IPS-NIHi7 (cell line): ENCODE measurements around the gene SESTD1.
"Not testable (repeated sequence)": the region's sequence is repeated elsewhere in the genome, so short reads cannot be mapped to it uniquely, and the experiment has no call there.

ENCODE experiments used
- DNase-seq: peaks from one replicate; pipeline ENCODE4 v3.0.0; 2012; ENCODE audit warnings: mixed read lengths; ENCODE audit errors: extremely low spot score

SESTD1 gene

GRCh38 chr2:179106342-179106675 lies 158.3 kb downstream of the SESTD1 start:
- no peak for DNase-seq

- no peak for DNase-seq
Measured at GRCh38 chr2:179104736-179105135, 159.9 kb downstream of the SESTD1 start.

- DNase-seq, result no peak
Measured at GRCh38 chr2:179098080-179098689, 166.4 kb downstream of the SESTD1 start.

- DNase-seq, result no peak
Measured at GRCh38 chr2:179097131-179097530, 167.5 kb downstream of the SESTD1 start.

GRCh38 chr2:179096090-179096489 lies 168.5 kb downstream of the SESTD1 start:
- no peak for DNase-seq

GRCh38 chr2:179092912-179093311 lies 171.7 kb downstream of the SESTD1 start:
- not testable (repeated sequence) for DNase-seq

GRCh38 chr2:179082697-179083096 lies 181.9 kb downstream of the SESTD1 start:
- no peak for DNase-seq

GRCh38 chr2:179081954-179082353 lies 182.7 kb downstream of the SESTD1 start:
- no peak for DNase-seq

GRCh38 chr2:179072527-179072926 lies 192.1 kb downstream of the SESTD1 start:
- DNase-seq, result no peak

GRCh38 chr2:179071810-179072355 lies 192.7 kb downstream of the SESTD1 start:
- DNase-seq, result peak; percentile 4

GRCh38 chr2:179070895-179071294 lies 193.7 kb downstream of the SESTD1 start:
- DNase-seq, result no peak

- no peak for DNase-seq
Measured at GRCh38 chr2:179069685-179070084, 194.9 kb downstream of the SESTD1 start.

GRCh38 chr2:179068991-179069643 lies 195.5 kb downstream of the SESTD1 start:
- DNase-seq, result no peak

- DNase-seq, result no peak
Measured at GRCh38 chr2:179059026-179059700, 205.5 kb downstream of the SESTD1 start.

GRCh38 chr2:179057737-179058136 lies 206.9 kb downstream of the SESTD1 start:
- DNase-seq, result no peak

- DNase-seq, result not testable (repeated sequence)
Measured at GRCh38 chr2:179053568-179053967, 211.1 kb downstream of the SESTD1 start.
